Activated T-cell treated with anti-CD3 and anti-CD28 coated beads, Interleukin-2, amount 50 U/mL, for 48 hours (primary cell): ENCODE measurements around the gene GGNBP2.
"Not testable (repeated sequence)": the region's sequence is repeated elsewhere in the genome, so short reads cannot be mapped to it uniquely, and the experiment has no call there.

Source experiments
- DNase-seq, 2 experiments: peaks; one replicate each; pipeline ENCODE4 v3.0.0-alpha.2; 2020

GGNBP2 gene, protein sequence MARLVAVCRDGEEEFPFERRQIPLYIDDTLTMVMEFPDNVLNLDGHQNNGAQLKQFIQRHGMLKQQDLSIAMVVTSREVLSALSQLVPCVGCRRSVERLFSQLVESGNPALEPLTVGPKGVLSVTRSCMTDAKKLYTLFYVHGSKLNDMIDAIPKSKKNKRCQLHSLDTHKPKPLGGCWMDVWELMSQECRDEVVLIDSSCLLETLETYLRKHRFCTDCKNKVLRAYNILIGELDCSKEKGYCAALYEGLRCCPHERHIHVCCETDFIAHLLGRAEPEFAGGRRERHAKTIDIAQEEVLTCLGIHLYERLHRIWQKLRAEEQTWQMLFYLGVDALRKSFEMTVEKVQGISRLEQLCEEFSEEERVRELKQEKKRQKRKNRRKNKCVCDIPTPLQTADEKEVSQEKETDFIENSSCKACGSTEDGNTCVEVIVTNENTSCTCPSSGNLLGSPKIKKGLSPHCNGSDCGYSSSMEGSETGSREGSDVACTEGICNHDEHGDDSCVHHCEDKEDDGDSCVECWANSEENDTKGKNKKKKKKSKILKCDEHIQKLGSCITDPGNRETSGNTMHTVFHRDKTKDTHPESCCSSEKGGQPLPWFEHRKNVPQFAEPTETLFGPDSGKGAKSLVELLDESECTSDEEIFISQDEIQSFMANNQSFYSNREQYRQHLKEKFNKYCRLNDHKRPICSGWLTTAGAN

DNA sequence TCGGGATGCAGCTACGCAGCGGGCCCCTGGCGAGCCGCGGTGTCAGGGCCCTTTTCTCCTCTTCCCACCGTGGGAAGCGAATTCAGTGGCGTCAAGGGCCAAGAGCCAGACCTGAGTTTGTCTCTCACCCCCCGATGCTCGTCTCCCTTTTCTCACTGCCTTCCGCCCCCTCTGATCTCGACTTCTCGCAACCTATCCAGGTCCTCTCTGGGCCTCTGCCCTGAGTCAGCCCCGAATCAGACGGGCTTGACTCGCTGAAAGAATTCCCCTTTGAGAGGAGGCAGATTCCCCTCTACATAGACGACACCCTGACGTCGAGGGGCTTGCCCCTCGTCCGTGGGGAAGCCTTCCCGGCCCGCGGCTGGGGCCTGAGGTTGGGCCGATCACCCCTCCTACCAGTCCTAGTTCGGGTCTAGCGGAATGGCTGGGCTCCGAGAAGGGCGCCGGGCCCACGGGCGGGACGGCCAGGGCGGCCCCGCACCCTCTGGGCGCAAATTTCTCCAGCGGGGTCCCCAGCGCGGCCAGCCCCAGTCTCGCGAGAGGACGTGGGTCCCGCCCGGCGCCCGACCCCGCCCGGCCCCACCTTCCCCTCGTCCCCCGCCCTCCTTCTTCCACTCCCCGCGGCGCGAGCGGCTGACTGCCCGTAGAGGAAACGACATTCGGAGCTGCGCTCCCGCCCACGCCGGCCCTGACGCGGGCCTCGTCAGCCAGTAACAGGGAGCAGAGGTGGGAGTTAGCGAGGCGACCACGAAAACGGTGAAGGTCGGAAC lies at the start of gene GGNBP2:
Gene GGNBP2 (plus strand): TSS at position 613 of the 770 bp plus-strand sequence. CDS start 806 bp downstream, outside the sequence.
- DNase-seq: peak; percentile 92 to 94

DNA sequence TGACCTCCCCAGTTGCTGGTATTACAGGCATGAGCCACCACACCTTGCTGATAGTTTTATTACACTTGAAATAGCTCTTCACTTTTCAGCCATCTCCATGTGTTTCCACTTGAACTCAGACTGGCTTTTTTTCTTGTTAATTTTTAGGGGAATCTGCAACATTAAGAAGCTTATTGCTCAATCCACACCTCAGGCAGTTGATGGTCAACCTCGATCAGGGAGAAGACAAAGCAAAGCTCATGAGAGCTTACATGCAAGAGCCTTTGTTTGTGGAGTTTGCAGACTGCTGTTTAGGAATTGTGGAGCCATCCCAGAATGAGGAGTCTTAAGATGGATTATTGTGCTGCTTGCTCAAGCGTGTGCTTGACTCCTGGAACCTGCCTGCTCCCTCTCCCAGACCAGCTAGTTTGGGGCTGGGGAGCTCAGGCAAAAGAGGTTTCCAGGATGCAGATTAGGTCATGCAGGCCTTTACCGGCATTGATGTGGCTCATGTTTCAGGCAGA lies 49.6 kb upstream of the GGNBP2 start:
- DNase-seq: no peak

DNA sequence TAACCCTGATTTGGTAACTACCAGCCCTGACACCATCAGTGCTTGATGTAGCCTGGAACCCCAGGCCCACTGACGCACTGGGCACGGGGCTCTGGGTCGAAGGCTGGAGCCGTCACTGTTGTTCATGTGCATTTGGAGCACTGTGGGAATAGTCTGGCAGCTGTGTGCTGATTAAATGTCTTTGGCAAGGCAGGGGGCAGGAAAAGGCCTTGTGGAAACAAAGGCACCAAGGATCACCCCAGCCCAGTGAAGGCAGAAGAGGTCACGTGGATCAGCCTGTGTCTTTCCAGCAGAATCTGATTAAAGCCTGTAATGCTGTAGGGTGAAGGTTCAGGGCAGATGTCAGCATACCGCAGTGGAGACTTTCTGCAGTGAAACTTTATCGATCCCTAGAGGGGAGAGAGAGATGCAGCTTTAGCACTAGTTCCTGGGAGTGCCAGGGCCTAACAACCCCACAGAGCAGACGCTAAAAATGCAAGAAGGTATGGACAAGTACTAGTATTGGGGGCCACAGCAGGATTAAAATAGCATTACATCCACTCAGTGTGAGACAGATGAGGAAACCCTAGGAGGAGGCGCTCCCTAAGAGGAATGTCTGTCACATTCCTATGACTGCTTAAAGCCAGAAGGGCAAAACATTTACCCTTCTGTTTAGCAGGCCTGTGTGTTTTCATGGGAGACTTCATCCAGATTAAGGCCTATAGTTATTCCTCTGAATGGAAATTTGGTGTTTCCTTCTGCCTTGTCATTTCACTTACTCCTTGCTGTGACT lies 48.5 kb upstream of the GGNBP2 start:
- no peak for DNase-seq

DNA sequence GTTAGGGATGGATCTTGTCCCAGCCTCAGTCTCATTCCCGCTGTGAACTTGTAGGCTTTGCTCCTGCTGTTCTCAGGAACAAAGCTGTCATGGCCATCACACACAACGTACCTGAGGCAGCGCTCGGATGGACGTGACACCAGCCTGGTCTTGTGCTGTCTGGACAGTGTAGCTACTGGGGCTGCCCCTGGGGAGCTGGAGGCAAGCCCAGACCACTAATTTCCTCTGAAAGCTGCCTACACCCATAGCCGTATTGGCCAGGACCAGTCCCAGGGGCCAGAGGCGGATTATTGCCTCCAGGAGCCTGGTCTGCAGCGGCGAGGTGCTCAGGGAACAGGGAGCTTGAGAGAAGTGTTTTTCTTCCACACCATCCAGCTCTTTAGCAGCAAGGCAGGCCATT lies 46.6 kb upstream of the GGNBP2 start:
- DNase-seq: no peak

DNA sequence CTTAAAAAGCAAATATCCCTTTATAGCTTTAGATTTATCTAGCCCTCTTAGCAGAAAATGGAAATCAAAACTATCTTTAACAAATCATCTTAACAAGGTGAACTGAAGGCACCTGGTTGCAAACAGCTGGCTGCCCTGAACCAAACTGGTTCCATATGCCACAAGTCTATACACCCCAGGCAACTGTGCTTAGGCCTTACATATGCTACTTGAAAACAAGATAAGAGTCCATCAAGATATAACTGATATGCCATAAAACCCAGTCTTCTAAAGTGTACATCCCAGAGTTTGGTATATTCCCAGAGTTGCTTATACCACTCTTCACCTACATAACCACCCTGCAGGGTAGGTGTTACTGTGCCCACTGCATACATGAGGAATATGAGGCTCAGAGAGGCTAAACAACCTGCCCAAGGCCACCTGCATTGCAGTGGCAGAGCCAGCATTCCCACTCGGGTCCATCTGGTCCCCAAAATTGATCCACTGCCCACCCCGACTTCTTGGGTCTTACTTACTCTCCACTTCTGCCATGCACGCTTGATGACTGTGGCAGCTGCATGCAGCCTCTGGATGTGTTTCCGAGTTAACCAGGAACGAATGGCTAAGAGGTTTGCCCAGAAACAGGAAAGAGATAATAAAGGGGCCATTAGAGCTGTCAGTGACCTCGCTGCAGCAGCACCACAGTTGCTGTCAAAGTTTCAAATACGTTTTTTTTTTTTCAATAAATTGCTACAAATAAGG lies 46.0 kb upstream of the GGNBP2 start:
- no peak for DNase-seq

DNA sequence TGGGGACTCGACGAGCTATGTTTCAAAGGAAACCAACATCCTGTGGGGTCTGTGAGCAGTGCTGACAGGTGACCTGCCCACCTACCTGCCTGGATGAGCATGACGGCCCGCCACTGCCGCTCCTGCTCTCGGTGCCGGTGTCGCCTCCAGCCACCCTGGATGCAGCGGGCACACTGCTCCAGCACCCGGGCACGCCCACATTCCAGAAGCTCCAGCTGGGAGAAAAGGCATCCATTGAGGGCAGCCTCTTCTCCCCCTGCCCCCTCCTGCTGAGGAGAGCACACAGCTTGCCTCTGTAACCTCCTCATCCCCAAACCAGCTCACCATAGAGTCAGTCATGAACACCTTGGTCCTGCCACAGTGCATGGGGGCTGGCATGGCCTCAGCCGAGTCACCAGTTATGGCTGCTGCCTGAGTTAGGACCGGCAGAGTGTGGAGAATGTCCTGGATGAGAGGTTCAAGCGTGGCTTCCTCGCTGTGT lies 43.9 kb upstream of the GGNBP2 start:
- DNase-seq: no peak

DNA sequence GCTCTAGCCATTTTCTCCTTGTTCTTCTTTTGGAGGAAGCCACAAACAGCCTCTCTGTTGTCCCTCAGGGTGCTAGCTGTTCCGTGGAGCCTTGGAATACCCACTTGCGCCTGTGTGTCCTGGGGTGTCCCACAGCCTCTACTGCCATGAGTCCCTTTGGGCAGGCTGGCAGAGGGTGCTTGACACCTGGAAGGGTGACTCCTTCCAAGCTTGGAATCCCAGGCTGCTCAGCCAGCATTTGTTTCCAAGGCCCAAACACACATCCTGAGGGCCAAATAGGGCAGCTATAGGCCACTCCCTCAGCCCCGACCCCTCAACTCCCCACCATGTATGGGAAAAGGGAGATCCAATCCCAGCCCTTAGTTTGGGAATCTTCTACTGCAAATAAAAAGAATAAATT lies 43.4 kb upstream of the GGNBP2 start:
- peak in 1 of 2 experiments; percentile 13 for DNase-seq

DNA sequence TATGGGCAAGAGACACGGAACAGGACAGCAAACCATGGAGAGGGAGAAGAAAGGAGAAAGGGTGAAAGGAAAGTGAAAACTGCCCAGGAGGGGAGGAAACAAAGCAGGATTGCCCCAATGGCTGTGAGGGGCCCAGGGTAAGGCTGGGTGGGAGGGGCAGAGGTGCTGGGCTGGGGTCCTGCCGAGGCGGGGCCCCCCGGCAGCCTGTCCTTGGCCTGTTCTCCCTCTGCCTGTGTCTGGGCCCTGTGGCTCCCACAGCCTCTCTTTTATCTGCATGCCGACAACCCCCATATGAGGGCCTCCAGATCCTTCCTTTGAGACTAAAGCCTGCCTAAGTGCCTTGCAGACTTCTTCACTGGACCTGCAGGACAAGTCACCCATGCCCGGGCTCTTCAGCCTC lies 42.8 kb upstream of the GGNBP2 start:
- DNase-seq: no peak

DNA sequence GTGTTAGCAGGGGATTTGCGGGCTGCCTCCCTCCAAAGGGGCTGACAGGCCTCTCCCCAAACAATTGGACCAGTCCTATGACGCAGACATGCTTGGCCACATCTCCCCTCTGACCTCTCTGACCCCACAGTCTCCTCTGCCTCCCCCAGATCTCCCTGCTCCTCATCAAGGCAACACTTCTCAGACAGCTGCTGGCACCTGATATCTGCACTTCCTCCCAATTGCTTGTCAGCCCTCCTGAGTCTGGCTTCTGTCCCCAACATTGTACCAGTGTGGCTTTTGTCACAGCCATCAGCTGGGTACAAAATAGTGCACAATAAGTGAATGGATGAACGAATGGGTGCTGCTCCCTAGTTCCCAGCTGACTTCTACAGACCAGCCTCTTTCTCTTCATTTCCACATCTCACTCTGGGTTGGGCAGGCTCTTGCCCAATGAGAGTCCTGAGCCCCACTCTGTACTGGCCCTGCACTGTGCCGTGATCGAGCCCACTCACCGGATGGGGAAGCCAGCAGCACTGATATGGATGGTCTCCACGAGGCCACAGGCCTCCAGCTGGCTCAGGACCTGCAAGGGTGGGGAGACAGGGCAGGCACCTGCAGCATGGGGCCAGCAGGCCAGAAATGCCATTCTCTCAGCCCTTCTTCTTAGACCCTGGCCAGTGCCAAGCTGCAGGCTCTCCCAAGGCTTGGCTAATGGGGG lies 41.1 kb upstream of the GGNBP2 start:
- DNase-seq: no peak

DNA sequence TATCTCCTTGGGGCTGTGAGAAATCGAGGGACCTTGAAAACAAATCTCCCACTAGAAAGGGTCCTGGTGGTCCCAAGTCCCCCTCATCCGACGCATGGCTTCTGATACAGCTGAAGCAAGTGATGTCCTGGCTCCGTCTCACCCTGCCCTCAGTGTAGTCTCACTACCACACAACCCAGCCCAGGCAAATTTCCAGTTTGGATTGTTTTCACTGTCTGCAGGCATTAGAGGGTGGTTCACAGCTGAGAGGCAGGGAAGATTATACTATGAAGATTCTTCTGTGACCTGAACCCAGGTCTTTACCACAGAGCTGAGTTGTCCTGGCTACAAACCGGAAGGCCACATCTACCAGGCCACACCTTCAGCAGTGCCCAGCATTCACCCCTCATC lies 40.6 kb upstream of the GGNBP2 start:
- no peak for DNase-seq

DNA sequence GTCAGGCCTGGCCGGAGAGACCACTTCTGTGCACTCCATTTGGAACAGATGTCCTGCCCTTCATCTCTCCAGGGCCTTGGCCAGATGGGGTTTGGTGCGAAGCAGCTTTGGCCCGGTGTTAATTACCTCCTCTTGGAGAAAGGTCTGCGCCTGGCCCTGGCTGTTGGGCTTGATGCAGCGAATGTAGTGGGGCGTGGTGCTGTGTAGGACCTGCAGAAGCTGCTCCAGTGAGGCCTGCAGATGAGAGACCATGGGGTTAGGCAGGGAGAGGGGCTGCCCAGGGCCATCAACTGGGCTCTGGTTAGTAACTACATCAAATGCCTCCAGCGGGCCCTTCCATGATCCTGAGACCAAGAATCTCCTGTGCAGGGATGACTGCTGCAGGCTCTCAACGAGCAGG lies 39.5 kb upstream of the GGNBP2 start:
- no peak for DNase-seq

DNA sequence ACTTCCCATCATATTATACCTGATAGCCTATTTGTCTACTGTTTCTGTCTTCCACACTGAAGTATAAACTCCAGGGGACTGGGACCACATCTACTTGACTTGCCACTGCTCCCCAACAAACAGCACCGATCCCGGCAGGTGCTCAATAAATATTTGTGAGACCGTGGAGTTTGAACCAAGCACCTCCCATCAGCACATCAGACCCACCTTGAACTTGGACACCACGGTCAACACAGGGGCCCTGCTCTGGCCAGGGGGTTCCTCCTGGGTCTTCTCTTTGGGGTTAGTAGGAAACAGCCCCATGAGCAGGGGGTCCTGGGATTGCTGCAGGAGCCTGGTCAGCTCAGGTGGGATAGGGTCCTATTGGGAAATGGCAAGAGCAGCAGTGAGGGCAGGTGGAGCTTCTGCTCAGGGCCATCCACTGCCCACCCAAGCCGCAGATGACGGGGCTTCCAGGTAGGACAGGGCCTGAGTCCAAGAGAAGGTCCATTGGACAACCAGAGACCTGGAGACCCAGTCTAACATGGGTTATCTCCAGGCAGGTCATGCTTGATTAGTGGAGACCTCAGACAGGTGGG lies 38.4 kb upstream of the GGNBP2 start:
- DNase-seq: no peak

DNA sequence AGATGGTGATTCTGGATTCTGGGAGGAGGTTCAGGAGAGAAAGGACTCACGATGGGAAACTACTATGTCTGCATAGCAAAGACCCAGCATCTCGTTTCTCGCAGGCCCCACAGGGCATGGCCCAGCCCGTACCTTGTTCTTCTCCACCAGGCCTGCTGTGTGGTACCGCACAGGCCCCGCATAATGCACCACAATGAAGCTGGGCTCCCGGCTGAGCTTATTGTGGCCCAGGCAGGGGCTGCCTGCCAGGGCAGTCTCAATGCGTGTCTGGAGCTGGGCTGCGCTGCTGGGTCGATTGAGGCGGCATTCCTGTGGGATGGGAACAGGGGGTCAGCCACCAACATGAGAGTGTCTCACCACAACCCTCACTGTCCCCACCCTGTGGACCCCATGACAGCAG lies 37.9 kb upstream of the GGNBP2 start:
- DNase-seq: no peak

DNA sequence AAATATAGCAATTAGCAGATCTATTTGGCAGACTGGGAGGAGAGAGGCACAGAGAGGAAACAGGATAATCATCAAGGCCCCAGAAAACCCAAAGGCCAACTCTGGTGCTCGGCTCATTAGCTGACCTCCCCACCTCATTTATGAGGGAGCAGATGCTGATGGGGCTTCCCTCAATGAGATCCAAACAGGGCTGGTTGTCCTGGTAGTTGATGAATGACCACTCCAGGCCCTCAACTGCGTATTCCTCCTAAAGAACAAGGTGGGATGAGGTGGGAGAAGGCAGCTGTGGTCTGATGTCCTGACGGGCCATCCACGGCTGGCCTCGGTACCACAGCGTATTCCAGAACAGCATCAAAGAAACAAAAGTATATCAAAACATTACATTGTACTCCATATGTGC lies 37.5 kb upstream of the GGNBP2 start:
- no peak for DNase-seq

DNA sequence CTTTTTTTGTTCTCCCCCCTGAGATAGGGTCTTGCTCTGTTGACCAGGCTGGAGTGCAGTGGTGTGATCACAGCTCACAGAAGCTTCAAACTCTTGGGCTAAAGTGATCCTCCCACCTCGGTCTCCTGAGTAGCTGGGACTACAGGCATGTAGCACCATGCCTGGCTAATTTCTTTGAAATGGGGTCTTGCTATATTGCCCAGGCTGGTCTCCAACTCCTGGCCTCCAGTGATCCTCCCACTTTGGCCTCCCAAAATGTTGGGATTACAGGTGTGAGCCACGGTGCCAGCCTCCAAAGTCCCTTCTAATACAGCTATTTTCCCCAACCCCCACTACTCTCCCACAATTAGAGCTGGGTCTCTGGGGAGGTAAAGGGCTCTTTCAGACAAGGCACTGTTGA lies 36.3 kb upstream of the GGNBP2 start:
- not testable (repeated sequence) for DNase-seq

DNA sequence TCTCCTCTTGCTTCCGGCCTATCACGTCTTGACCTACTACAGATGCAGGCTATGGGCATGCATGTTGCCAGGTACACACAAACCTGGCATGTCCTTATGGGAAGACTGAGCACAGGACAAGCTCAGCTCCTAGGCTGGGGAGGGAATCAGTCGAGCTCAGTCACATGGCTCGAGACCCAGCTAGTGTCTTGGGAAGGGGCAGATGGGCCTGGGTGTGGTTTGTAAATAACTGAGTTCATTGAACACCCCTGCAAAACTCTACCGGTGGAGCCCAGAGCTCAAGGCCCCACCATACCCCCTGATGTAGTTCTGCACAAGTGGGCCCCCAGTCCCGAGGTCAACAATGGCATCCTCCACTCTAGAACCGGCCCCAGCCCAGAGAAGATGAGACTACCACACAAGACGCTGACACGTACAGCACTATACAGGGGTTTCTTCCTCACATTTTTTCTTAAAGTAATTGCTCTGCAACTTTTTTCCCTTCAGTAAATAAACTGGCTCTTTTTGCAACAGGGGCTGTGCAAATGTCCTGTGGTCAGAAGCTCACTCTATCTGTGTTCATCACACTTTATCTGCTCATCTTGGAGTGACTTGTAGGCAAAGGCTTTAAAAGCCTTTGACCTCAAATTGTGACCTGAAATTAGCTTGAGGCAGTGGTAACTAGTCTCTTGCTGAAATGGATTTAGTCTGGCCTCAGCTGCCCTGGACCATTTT lies 35.3 kb upstream of the GGNBP2 start:
- DNase-seq: no peak

DNA sequence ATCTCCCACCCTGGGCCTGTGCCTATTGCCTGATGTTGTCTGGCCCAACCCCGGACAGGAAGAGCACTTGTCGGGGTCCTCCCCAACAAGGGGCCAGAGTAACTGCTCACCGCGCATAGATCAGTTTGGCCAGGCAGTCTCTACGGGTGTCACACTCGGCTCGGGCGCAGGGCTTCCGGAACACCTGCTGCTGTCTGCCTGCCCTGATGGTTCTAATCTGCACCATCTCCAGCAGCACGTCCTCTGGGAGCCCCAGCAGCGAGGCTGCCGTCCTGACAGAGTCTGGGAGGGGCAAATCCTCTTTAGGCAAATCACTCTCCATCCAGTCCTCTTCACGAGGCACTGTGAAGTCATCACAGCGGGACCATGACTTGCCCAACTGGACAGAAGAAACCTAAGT lies 34.1 kb upstream of the GGNBP2 start:
- DNase-seq: no peak

DNA sequence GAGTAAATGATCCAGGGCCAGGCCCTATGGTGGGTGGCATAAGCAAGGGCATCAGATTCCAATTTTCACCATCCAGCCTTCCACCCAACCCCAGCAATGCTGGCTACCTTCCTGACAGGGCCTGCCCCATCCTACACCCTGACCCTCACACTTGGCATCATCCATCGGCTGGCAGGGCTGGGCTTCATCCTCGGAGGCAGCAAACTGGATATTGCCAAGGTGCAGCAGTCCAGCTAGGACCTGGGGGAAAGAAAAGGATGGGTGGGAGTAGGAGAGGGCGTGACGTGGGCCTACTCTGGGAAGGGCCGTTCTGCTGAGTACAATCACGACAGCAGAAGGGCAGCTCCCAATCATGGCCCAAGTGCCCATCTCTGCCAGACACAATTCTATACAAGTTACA lies 33.5 kb upstream of the GGNBP2 start:
- DNase-seq: no peak

DNA sequence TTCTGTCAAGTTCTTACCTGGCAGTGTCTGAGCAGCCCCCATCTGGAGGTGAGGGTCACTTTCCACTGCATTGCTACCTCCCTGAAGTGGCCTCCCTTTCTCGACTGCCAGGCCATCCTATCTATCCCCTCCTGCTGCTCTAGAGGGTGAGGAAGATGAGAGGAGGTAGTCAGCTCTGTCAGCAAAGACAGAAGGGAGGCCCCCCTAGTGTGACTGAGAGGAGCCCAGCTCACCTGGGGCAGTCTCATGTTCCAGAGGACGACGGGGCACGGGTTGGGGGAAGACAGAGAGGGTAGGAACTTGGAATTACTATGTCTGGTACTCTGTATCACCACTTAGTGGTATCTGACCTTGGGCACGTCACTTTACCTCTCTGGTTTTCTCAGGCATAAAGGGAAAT lies 32.1 kb upstream of the GGNBP2 start:
- DNase-seq: no peak

DNA sequence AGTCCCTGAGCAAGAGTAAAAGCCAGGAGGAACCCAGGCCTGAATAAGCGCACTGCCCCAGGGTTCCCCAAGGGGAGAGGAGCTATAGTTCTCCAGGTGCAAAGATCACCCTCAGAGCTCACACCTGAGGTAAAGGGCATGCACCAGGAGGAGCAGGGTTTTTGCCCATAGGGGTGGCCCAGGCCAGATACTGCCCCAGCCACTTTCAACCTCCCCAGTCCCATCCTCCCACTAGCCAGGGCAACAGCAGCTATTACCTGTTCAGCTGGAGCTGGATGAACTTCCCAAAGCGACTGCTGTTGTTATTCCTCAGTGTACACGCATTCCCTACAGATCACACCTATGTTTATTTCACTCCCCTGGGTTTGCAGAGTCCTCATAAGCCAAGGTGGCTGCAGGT lies 29.9 kb upstream of the GGNBP2 start:
- no peak for DNase-seq
